GM19324 (cell line): ENCODE measurements around the gene PDLIM4.

Source experiments
- ATAC-seq: cut with Tn5 transposase; IDR thresholded peaks from one replicate; pipeline ENCODE4 v1.9.1; 2021; ENCODE audit warnings: mild to moderate bottlenecking, moderate library complexity; ENCODE audit not compliant: unreplicated experiment, low FRiP score

Gene PDLIM4

DNA sequence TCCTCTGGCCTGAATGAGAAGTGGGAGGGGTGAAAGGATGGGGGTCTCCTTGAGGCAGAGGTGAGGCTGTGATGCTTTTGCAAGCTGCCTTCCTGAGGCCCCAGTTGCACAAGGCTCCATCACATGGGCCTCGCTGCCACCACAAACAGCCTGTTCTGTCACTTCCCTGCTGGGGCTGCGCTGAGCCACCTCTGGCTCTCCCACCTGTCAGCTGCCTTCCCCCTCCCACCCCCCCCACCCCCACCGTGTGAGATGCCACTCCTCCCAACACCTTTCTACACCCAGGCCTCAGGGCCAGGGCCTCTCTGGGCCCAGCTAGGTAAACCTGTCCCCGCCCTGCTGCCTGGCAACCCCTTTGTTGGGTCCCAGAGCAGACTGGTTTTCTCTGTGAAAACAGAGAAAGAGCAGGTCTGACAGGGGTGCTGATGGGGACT is 4.5 kb upstream of the PDLIM4 start:
- ATAC-seq, result no peak

DNA sequence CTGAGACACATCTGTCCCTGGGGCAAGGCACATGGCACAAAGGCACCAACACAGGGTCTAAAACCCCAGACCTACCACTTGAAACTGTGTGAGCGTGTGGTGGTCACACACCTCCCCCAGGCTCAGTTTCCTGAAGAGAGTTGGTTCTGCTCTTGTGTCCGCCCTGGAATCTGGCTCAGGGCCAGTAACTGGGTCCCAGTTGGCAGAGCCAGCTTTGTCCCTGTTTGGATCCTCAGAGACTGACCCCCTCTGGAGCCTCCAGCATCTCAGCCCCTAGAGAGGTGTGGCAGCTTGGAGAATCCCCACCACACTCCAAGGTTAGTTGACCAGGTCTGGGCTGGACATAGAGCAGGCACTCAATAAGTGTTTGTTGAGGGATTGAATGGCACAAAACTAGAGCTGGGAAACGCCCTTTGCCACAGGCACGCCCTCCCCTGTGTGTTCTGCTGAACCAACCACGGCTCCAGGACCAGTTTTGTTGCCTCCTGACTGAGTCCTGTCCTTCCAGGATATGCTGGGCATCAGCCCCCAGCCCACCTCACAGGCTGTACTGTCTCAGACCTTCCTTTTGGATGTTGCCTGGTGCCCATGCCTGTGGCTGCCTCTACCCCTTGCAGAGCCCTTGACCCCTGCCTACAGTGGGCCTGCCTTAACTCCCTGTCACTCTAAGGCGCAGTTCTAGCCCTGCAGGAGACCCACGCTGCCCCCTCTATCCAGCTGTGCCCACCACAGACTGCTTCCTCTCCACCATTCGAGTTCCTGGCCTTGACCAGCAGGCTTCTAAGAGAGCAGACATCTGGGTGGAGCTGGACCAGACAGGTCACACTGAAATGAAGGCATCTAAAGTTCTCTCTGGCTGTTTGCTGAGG is 3.8 kb upstream of the PDLIM4 start:
- ATAC-seq, result no peak

DNA sequence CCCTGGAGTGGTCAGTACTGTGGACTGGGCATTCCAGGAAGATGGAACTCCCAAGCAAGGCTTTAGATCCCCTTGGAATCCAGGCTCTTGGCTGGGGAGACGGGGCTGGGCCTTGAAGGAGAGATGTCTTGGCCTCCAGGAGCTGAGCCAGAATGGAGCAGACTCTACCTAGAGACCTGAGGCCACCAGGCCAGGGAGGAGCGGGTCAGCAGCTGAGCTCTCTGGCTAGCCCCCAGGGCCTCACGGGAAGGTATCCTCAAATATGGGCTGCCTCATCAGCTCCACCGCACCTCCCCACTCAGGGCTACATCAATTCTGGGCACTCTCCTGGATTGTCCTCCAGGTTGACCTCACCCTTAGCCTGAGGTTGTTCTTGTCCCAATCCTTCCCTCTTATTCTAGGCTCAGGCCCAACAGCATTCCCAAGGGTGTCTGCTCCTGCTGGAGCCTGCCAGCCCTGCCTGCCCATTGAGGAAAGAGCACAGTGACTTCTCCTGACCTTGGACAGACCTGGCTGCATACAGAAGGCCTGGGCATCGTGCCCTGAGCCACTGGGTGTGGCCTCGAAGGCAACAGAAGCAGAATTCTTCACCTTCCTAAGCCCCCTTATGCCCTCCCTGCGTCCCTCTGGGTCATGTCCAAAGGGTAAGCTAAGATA is 3.0 kb upstream of the PDLIM4 start:
- no peak for ATAC-seq

DNA sequence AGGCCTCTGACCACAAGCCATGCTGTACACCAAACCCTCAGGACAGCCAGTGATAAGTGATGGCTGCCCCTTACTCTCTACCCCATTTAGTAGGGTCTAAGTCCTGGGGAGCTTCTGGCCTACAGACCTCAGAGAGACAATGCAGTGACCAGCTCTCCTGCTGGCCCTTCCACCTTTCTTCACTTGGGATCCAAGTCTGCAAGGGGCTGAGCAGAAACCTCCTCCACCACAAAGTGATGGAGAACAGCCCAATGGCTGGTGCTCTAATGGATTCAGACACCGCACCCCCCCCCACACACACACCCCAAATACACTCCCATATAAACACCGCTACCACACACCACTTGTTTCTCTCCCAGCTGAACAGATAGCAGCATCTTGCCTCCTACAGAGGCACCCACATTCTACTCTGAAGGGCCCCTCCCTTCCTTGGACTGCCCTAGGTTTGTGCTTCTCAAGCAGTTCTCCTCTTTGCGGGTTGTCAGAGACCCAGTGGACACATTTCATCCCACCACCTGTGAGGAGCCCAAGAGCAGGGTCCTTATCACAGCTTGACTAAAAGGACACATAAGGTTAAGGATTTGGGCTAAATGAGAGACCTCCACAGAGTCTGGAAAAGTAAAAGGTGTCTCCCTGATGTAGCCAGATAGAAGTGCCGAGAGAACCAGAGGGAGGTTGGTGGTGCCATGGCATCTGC is 1.3 kb upstream of the PDLIM4 start:
- ATAC-seq, result no peak

DNA sequence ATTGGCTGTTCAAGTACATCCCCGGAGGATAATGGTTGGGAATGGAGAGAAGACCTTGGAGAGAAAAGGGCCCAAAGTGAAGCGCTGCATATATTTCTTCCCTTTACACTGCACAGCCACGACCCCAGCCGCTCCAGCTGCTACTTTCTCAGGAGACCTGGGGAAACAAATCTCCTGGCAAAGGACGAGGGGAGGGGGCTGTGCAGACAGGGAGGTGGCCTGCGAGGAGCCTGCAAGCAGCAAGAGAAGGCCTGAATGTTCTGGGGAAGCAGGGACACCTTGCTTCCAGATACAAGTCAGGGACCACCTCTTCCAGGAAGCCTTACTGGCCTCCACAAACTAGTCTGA is 739 bp upstream of the PDLIM4 start:
- ATAC-seq, result no peak

DNA sequence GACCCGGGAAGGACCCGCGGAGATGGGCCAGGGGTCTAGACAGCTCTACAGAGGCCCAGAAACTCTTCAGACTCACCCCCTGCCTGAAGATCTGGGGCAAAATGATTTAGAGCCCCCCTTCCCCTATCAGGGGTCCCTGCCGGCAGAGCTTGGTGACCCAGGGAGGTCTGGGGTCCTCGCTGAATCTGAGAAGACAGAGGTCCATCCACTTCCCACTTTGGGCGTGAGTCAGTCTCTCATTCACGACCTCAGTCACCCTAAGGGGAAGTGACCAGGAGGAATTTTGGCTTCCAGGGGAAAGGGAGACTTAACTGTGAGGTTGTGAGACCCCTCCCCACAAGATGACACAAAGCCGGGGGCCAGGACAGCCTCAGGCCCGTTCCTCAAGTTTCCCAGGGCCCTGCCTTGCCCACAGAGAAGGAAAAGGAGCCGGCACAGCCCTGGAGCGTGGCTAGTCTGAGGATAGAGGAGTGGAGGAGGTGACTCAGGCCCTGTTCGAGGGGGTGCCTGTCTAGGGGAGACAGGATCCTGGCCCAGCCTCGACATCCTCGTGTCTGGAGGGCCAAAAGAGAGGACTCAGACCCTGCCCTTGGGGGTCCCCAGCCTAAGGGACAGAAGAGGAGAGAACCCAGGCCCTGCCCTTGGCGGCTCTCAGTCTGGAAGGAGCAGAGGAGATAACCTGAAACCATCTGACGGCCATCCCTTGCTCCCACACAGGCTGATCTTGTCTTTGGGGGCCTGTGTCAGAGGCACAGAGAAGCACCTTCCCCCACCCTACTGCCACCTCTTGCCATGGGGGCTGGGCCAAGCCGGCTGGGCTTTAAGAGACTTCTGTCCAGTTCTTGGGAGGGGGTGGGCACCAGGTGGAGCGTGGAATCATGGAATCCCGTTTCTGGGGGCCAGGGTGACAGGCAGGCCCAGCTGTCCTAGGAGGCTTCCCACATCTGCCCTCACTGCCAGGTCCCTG is 889 bp downstream of the PDLIM4 start:
- ATAC-seq, result no peak

DNA sequence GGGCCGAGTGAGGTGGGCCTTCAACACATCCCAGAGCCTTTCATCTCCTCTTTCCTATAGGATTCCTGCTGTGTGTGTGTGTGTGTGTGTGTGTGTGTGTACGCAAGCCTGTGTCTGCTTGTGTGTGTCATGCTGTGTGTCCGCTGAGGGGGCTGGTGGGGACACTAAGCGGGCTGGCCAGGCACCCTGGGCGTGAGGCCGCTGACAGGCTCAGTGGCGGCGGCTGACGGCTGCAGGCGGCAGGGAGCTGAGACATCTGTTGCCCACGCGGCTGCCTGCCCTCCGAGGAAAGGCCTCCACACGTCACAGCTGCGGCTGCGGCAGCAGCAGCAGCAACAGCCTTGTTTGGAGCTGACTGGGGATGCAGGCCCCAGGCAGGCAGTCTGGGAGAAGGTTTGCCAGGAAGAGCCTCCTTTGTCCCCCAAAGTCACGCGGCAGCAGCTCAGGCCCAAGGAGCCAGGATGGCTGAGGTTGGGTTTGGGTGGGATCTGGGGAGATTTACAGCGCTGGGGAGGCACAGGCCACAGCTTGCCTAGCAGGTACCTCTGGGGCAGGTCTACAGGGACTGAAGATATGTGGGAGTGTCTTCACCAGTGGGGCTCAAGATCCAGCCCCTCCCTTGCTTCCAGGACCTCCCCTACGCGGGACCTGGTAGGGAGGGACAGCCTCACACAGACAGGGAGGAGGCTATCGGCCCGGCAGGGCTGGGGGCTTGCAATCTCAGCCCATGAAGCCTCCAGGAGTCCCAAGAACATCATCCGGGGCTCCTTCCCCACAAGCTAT is 1.8 kb downstream of the PDLIM4 start:
- ATAC-seq, result no peak

DNA sequence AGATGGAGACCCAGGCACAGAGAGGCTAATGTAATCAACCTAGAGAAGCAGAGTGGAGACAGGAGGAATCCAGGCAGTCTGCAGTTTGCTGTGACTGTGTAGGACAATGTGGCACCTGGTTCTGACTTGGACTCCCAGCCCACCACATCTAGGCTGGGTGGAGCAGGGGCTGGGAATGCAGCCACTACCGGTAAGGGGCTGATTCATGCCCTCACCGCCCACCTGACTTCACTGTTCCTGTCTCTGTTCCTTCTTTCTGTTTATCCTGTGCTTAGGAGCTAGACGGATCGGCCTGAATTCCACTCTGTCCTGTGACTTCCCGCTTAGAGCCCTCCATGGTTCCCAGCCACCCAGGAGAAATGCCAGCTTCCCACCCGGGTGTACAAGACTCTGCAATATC is 2.6 kb downstream of the PDLIM4 start:
- ATAC-seq, result no peak

DNA sequence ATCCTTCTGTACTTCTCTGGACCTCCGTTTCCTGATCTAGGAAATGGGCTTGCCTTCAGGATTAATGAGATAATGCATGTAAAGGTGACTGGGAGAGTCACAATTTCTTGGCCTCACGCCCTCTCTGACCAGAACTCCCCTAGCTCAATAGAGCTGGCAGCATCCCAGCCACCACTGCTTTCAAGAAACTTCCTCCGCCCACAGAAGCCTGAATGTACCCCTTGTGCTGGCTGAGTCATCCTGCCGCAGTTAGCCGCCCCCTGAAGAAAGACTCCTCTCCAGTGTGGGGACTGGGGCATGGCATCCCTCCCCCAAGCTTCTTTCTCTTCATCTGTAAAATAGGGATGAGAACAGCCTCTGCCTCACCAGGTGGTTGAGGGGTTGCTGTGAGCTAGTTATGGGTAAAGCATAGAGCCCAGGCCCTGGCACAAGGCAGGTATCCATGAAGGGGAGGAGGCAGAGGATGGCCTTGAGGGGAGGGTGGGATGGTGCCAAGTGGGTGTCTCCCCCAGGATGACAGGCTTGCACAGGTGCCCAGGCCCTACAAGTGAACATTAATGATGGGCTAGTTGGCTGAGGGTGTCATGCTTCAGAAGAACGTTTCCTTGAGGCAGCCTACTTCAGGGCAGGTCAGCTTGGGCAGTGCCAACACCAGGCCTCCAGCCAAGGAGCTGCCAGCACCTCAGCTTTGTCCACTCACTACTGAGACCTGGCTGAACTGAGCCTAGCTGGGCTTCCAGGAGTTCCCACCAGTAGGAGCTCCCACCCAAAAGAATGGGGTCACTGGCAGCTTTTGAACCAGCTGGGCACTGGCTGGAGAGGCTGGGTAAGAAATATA is 3.4 kb downstream of the PDLIM4 start:
- no peak for ATAC-seq

DNA sequence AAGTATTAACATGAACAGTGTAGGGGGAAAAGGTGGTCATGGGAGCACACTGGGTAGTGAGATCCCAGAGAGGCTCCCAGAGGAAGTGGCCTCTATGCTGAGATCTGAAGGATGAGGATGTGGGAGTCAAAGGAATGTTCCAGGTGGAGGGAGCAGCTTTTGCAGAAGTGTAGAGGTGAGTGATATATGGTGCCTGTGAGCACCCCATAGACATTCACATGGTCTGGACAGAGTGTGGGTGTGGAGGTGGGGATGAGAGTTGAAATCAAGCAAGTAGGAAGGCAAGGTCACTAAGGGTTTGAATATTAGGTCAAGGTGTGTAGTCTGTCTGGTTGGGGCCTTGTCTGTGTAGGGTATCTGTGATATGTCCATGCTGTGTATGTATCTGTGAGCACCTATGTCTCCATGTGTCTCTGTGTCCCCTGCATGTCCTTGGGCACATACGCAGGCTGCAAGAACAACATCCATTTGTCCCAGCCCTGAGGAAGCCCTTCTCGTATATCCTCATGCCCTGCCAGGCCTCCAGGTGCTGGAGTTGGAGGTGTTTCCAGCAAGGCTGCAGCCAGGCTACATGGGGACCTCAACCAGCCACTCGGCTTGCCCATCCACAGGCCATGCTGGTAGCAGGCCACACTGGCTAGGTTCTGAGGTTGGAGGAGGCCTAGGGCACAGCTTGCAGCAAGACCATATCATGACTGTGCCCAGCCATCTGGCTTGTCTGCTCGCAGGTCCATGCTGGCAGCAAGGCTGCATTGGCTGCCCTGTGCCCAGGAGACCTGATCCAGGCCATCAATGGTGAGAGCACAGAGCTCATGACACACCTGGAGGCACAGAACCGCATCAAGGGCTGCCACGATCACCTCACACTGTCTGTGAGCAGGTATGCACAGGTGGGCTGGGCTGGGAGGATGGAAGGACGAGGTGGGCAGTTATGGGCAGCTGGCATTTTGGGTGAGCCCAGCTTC is 4.7 kb downstream of the PDLIM4 start:
- ATAC-seq, result no peak

DNA sequence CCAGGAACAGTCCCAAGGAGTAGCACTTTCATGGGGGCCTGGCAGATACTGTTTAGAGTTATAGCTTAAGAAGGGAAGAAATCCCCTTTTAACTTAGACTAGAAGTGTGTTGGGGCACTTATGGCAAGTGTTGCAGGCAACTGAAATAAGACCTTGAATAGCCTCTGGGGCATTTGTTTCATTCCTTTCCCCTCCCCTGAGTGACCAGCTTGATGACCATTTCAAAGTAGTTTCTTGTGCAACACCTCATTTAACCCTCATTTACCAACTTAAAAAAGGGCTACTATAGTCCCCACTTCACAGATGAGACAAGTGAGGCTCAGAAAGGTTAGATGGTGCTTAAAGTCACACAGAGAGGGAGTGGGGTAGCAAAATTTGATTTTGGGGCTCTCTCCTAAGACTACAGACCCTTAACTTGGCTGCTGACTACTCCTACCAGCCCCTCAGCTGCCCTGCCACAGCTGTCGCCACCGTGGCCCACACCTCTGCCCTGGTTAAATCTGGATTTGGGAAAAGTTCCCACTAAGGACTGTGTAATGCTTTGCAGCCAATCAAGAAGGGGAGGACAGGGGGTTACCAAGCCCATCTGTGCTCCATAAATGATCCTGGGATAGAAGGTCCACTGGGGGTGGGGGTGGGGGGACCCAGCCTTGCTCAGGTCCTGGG is 5.5 kb downstream of the PDLIM4 start:
- ATAC-seq, result no peak

DNA sequence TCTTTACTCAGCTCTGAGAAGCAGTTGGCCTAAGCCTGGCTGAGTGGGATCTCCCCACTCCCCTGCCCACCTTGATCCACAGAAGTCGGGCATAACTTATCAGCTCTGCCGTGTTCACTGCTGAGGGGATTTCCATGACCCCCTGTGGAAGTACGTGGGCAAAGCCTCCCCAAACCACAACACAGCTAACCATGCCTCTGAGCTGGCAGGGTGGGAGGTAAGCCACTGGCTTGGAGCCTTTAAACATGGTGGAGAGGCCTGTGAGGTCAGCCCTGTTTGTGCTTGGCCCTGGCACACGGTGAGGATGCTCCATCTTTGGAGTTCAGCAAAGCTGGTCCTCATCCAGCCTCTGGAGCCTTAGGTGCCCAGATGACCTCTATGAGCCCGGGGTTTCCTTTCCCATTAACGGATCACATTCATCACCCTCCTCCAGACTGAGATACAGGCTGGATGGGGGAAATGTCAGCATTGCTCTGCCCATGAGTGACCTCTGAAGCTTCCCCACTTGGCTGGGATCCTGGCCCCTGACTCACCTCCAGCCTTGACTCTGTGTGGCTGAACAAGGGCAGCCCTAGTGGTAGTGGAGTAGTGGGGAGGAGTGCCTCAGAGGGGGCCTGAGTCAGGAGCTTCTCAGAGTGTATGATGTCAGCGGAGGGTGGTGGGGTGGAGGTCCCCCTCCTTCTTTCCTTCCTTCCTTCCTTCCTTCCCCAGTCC is 6.2 kb downstream of the PDLIM4 start:
- ATAC-seq, result no peak

DNA sequence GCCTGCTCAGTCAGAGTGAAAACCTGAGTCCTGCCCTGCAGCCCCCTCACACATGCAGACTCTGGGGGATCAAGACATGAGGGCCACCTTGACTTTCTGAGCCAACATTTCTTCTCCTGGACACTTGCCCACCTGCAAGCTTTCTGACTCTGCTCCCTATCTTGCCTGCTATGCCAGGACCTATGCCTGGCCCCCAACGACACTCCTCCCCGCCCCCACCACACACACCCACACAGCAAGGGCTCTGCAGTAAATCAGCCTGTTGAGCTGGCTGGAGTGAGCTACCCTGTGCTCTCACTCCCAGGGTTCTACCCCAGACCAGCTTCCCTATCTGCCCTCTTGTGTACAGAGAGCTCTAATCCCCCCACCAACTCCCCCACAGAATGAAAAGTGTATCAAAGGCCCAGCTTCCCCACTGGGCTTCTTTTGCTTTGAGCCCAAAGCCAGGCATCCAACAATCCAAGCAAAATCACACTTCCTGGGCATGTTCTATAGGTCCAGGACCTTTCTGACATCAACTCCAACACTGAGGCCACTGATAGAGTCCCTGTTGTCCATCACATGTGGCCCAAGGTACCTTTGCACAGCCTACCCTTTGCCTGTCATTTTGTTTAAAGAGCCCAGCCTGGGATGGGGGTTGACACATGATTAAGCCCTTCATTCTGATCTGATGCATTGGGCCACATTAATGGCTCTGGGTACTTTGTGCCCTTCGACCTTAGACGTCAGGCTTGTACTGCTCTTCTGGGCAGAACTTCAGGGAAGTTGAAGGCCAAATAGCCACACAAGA is 7.2 kb downstream of the PDLIM4 start:
- ATAC-seq, result no peak

DNA sequence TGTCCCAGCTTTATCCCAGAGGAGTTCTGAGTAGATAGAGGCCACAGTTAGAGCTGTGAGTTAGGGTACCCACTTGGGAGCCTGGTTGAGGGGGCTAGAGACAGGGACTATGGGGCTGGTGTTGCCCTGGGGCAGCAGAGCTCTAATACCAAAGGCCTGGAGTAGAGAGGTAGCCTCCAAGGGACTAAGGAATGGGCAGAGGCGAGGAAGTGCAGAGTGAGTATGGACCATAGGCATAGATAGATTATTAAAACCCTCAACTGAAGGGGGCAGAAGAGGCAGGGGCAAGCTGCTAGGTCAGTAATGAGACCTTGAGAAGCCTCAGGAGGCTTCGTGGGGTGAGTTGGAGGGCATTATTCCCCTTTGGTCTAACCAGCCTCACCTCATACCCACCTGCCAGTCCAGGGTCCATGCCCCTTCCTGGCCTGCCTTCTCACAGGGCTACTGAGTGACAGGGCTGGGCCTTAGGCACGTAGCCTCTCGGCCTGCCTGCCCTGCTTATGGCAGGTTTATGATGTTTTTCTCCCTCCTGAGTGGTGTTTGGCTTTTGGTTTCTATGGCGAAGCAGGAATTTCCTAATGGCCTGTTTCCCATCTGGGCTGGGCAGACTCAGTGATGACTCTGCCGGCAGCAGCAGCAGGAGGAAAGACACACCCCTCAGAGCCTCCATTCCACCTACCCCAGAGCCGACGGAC is 8.0 kb downstream of the PDLIM4 start:
- ATAC-seq, result no peak
